ENCODE measurements around the gene AGAP3.

AGAP3 gene

GRCh38 chr7:151062399-151063211 lies 23.7 kb upstream of the AGAP3 start:
- FAIRE-seq (no peak), DNase-seq (ENCODE audit: insufficient read length, low spot score) (no peak)
- TF ChIP-seq POU2F2 (IDR thresholded peaks at IDR 0.05; ENCODE audit: low read depth, low read length) (no peak), POLR2A (IDR thresholded peaks at IDR 0.05; ENCODE audit: low read depth, low read length) (no peak), SPI1 (IDR thresholded peaks at IDR 0.05; ENCODE audit: low read depth, low read length) (no peak), PAX5 (IDR thresholded peaks at IDR 0.05; ENCODE audit: insufficient read depth, low read length, severe bottlenecking) (no peak), TAF1 (IDR thresholded peaks at IDR 0.05; ENCODE audit: low read depth, low read length) (no peak), POLR2AphosphoS5 (IDR thresholded peaks at IDR 0.05; ENCODE audit: low read depth, low read length) (no peak)

GRCh38 chr7:151063212-151063561 lies 23.1 kb upstream of the AGAP3 start:
- no peak for TF ChIP-seq POU2F2 (IDR thresholded peaks at IDR 0.05; ENCODE audit: low read depth, low read length)
- TF ChIP-seq PAX5 (IDR thresholded peaks at IDR 0.05; ENCODE audit: insufficient read depth, low read length, severe bottlenecking), result no peak
- no peak for TF ChIP-seq SPI1 (IDR thresholded peaks at IDR 0.05; ENCODE audit: low read depth, low read length)
- TF ChIP-seq POLR2AphosphoS5 (IDR thresholded peaks at IDR 0.05; ENCODE audit: low read depth, low read length), result no peak
- TF ChIP-seq TAF1 (IDR thresholded peaks at IDR 0.05; ENCODE audit: low read depth, low read length), result no peak
- TF ChIP-seq POLR2A (IDR thresholded peaks at IDR 0.05; ENCODE audit: low read depth, low read length), result no peak
- FAIRE-seq (no peak), DNase-seq (ENCODE audit: insufficient read length, low spot score) (no peak)

GRCh38 chr7:151064454-151064853 lies 21.8 kb upstream of the AGAP3 start:
- no peak for DNase-seq (ENCODE audit: insufficient read length, low spot score)
- TF ChIP-seq POLR2A (IDR thresholded peaks at IDR 0.05; ENCODE audit: low read depth, low read length), result no peak
- no peak for TF ChIP-seq TAF1 (IDR thresholded peaks at IDR 0.05; ENCODE audit: low read depth, low read length)
- TF ChIP-seq POLR2AphosphoS5 (IDR thresholded peaks at IDR 0.05; ENCODE audit: low read depth, low read length), result no peak
- TF ChIP-seq PAX5 (IDR thresholded peaks at IDR 0.05; ENCODE audit: insufficient read depth, low read length, severe bottlenecking), result no peak
- no peak for TF ChIP-seq SPI1 (IDR thresholded peaks at IDR 0.05; ENCODE audit: low read depth, low read length)
- no peak for TF ChIP-seq POU2F2 (IDR thresholded peaks at IDR 0.05; ENCODE audit: low read depth, low read length)
- no peak for FAIRE-seq

GRCh38 chr7:151064993-151065392 lies 21.3 kb upstream of the AGAP3 start:
- TF ChIP-seq SPI1 (IDR thresholded peaks at IDR 0.05; ENCODE audit: low read depth, low read length) (no peak), POLR2A (IDR thresholded peaks at IDR 0.05; ENCODE audit: low read depth, low read length) (no peak), TAF1 (IDR thresholded peaks at IDR 0.05; ENCODE audit: low read depth, low read length) (no peak), POLR2AphosphoS5 (IDR thresholded peaks at IDR 0.05; ENCODE audit: low read depth, low read length) (no peak), PAX5 (IDR thresholded peaks at IDR 0.05; ENCODE audit: insufficient read depth, low read length, severe bottlenecking) (no peak), POU2F2 (IDR thresholded peaks at IDR 0.05; ENCODE audit: low read depth, low read length) (no peak)
- DNase-seq (ENCODE audit: insufficient read length, low spot score), result no peak
- FAIRE-seq, result no peak

- FAIRE-seq, result no peak
- TF ChIP-seq PAX5 (IDR thresholded peaks at IDR 0.05; ENCODE audit: insufficient read depth, low read length, severe bottlenecking), result no peak
- no peak for TF ChIP-seq POLR2A (IDR thresholded peaks at IDR 0.05; ENCODE audit: low read depth, low read length)
- no peak for TF ChIP-seq SPI1 (IDR thresholded peaks at IDR 0.05; ENCODE audit: low read depth, low read length)
Observed at GRCh38 chr7:151065516-151065915, 20.8 kb upstream of the AGAP3 start.

GRCh38 chr7:151066273-151066974 lies 19.9 kb upstream of the AGAP3 start:
- TF ChIP-seq POU2F2 (IDR thresholded peaks at IDR 0.05; ENCODE audit: low read depth, low read length), result no peak
- no peak for TF ChIP-seq POLR2A (IDR thresholded peaks at IDR 0.05; ENCODE audit: low read depth, low read length)
- TF ChIP-seq SPI1 (IDR thresholded peaks at IDR 0.05; ENCODE audit: low read depth, low read length), result no peak
- TF ChIP-seq POLR2AphosphoS5 (IDR thresholded peaks at IDR 0.05; ENCODE audit: low read depth, low read length), result no peak
- TF ChIP-seq TAF1 (IDR thresholded peaks at IDR 0.05; ENCODE audit: low read depth, low read length), result no peak
- no peak for TF ChIP-seq PAX5 (IDR thresholded peaks at IDR 0.05; ENCODE audit: insufficient read depth, low read length, severe bottlenecking)
- DNase-seq (ENCODE audit: insufficient read length, low spot score), result no peak
- no peak for FAIRE-seq

More at GRCh38 chr7:151065516-151065915, 20.8 kb upstream of the AGAP3 start:
- DNase-seq (ENCODE audit: insufficient read length, low spot score), result no peak

- FAIRE-seq, result no peak
- DNase-seq (ENCODE audit: insufficient read length, low spot score), result no peak
- TF ChIP-seq PAX5 (IDR thresholded peaks at IDR 0.05; ENCODE audit: insufficient read depth, low read length, severe bottlenecking), result no peak
- TF ChIP-seq POLR2A (IDR thresholded peaks at IDR 0.05; ENCODE audit: low read depth, low read length), result no peak
- no peak for TF ChIP-seq POLR2AphosphoS5 (IDR thresholded peaks at IDR 0.05; ENCODE audit: low read depth, low read length)
- no peak for TF ChIP-seq POU2F2 (IDR thresholded peaks at IDR 0.05; ENCODE audit: low read depth, low read length)
- no peak for TF ChIP-seq TAF1 (IDR thresholded peaks at IDR 0.05; ENCODE audit: low read depth, low read length)
- no peak for TF ChIP-seq SPI1 (IDR thresholded peaks at IDR 0.05; ENCODE audit: low read depth, low read length)
Observed at GRCh38 chr7:151068069-151068773, 18.1 kb upstream of the AGAP3 start.

- no peak for TF ChIP-seq TAF1 (IDR thresholded peaks at IDR 0.05; ENCODE audit: low read depth, low read length)
- no peak for TF ChIP-seq PAX5 (IDR thresholded peaks at IDR 0.05; ENCODE audit: insufficient read depth, low read length, severe bottlenecking)
- no peak for TF ChIP-seq POU2F2 (IDR thresholded peaks at IDR 0.05; ENCODE audit: low read depth, low read length)
- TF ChIP-seq POLR2A (IDR thresholded peaks at IDR 0.05; ENCODE audit: low read depth, low read length), result no peak
- no peak for TF ChIP-seq SPI1 (IDR thresholded peaks at IDR 0.05; ENCODE audit: low read depth, low read length)
- no peak for TF ChIP-seq POLR2AphosphoS5 (IDR thresholded peaks at IDR 0.05; ENCODE audit: low read depth, low read length)
Observed at GRCh38 chr7:151069841-151070573, 16.3 kb upstream of the AGAP3 start.

More at GRCh38 chr7:151069841-151070573, 16.3 kb upstream of the AGAP3 start:
- FAIRE-seq (no peak), DNase-seq (ENCODE audit: insufficient read length, low spot score) (no peak)

Data from GM12891 (cell line).